GM12892 (cell line): ENCODE data around the gene ASTN2. TPM values are rescaled to one million over a fixed set of nuclear protein-coding genes. Genes with fewer than 3 reads are reported as not detected.

ENCODE experiments used
- DNase-seq: peaks from one replicate; pipeline ENCODE4 v3.0.0; 2011; ENCODE audit not compliant: insufficient read length
- FAIRE-seq: peaks from 2 replicates; lab custom pipeline; 2011; peaks lifted over from hg19 to GRCh38; lab: Jason Lieb, UNC
- POLR2A ChIP-seq: IDR thresholded peaks from 2 replicates; pipeline ENCODE4 v1.6.1; 2011; ENCODE audit warnings: low read depth, low read length, control low read depth
- POLR2AphosphoS5 ChIP-seq: IDR thresholded peaks from 2 replicates; pipeline ENCODE4 v1.6.1; 2011; ENCODE audit warnings: low read depth, low read length, control low read depth
- TAF1 ChIP-seq: IDR thresholded peaks from 2 replicates; pipeline ENCODE4 v1.6.1; 2011; ENCODE audit warnings: low read depth, mild to moderate bottlenecking, control low read depth, low read length, borderline replicate concordance
- polyA plus RNA-seq: library from polyadenylated mRNA; unstranded; fragments of >200 nt; gene quantifications from one replicate; pipeline ENCODE4 v1.2.1, GENCODE V29; 2012; ENCODE audit warnings: missing spikeins, inconsistent platforms; ENCODE audit not compliant: missing spikeins

ASTN2 gene
- polyA plus RNA-seq: 7.0 TPM

DNA sequence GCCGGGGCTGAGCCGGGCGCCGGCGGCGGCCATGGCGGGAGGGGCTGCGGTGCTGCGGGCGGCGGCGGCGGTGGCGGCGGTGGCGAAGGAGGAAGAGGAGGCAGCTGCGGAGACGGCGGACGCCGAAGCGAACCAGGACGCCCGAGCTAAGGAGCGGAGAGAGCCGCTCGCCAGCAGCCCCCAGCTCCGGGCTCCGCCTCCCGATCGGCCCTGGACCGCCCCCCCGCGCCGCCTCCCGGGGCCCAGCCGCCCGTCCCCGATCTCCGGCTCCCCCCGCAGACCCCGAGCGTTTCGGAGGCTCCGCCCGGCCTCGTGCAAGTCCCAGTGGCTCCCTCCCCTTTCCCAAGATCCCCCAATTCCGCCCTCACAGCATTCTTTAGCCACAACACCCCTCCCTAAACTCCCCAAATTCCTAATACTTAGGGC lies at the start of gene ASTN2:
ASTN2 (minus strand) TSS at position 152 of the 426 bp plus-strand sequence; CDS start at position 33, 119 bp downstream.
- TF ChIP-seq POLR2AphosphoS5 (no peak), POLR2A (no peak), TAF1 (no peak)
- DNase-seq (peak; percentile 34), FAIRE-seq (no peak)

- TF ChIP-seq POLR2AphosphoS5 (no peak), TAF1 (no peak), POLR2A (no peak)
- FAIRE-seq: no peak
- DNase-seq: no peak
These were observed 48.0 kb upstream of the ASTN2 start for GRCh38 chr9:117462861-117463260.

DNA sequence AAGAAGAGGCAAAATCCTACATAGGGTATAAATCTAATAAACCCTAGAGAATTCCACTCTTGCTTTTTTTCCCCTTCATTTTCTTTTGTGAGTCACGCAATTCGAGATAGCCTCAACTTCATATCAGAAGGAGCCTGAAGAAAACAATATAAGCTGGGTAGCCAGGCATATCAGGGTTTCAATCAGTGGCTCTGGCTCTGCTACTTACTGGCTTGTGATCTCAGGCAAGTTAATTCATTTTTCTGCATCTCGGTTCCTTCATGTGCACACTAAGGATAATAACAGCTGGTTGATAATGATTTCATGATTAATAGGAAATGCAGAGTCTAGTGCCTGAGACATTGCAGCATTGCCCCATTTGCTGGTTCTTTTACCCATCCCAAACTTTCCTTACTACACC lies 46.5 kb upstream of the ASTN2 start:
- TF ChIP-seq TAF1 (no peak), POLR2AphosphoS5 (no peak), POLR2A (no peak)
- no peak for DNase-seq
- FAIRE-seq: no peak

DNA sequence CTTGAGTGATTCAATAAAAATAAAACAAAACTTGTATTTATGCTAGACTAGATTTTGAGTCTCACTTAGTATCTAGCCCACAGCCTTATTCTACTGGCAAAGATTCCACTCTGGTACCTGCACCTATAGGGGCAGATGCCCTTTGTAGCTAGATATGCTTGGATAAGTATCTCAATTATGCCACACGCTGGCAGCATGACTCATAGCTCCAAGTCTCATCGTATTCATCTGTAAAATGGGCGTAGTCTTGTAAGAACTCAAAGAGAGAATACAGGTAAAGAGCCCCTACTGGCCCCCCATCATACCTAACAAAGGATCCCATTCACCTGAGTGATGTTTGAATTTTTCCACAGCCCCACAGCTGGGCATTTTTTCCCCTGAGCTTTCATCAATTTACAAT lies 45.9 kb upstream of the ASTN2 start:
- no peak for TF ChIP-seq POLR2A
- TF ChIP-seq POLR2AphosphoS5: no peak
- TF ChIP-seq TAF1: no peak
- FAIRE-seq (no peak), DNase-seq (no peak)

- DNase-seq (no peak), FAIRE-seq (no peak)
- TF ChIP-seq POLR2A (no peak), TAF1 (no peak)
These were observed 45.1 kb upstream of the ASTN2 start for GRCh38 chr9:117459913-117460312.

DNA sequence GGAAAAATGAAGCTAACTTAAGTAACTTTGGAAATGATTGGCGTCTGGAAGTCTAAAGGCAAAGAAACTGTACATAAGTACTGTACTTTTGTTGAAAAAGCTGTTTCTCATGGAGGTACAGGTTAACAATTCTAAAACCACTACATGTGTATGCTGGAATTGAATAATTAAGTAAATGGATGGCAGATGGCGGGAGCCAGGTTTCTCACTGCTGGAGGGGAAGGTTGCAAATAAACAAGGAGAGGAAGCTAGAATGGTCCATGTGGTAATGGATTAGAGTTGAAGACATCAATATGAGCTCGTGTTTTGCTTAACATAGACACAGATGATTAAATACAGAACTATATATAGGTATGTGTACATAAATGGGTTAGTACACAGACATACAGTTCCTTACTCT lies 43.2 kb upstream of the ASTN2 start:
- TF ChIP-seq POLR2AphosphoS5: no peak
- TF ChIP-seq TAF1: no peak
- TF ChIP-seq POLR2A: no peak
- no peak for FAIRE-seq
- no peak for DNase-seq

GRCh38 chr9:117454711-117455110 lies 39.9 kb upstream of the ASTN2 start:
- TF ChIP-seq POLR2A (no peak), TAF1 (no peak), POLR2AphosphoS5 (no peak)
- FAIRE-seq (no peak), DNase-seq (no peak)

- DNase-seq (no peak), FAIRE-seq (no peak)
- TF ChIP-seq TAF1 (no peak), POLR2A (no peak), POLR2AphosphoS5 (no peak)
These were observed 38.9 kb upstream of the ASTN2 start for GRCh38 chr9:117453737-117454136.

- FAIRE-seq (no peak), DNase-seq (no peak)
- TF ChIP-seq POLR2A: no peak
- TF ChIP-seq POLR2AphosphoS5: no peak
- TF ChIP-seq TAF1: no peak
These were observed 36.5 kb upstream of the ASTN2 start for GRCh38 chr9:117451311-117451710.

GRCh38 chr9:117448066-117448465 lies 33.2 kb upstream of the ASTN2 start:
- DNase-seq (no peak), FAIRE-seq (no peak)
- no peak for TF ChIP-seq TAF1
- TF ChIP-seq POLR2AphosphoS5: no peak
- TF ChIP-seq POLR2A: no peak

DNA sequence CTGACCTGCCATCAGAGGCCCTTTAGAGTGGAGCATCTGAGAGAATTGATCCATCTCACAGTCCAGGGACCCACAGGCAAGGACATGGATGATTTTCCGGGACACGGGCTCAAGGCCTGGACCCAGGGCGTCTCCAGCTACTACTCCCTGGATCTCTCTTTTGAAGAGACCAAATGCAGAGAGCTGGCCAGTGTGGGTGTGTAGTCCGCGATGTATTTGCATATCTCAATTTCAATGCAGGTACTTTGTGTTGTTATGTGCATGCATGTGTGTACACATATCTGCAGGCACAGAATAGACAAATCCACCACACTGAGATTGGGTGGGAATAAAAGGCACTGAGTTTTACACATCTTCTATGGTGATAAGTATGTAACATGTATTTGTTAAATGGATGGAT lies 30.8 kb upstream of the ASTN2 start:
- TF ChIP-seq POLR2A (no peak), POLR2AphosphoS5 (no peak), TAF1 (no peak)
- no peak for DNase-seq
- FAIRE-seq: no peak

GRCh38 chr9:117444501-117444900 lies 29.6 kb upstream of the ASTN2 start:
- FAIRE-seq: no peak
- TF ChIP-seq POLR2A (no peak), TAF1 (no peak), POLR2AphosphoS5 (no peak)
- DNase-seq: no peak

GRCh38 chr9:117437283-117437682 lies 22.4 kb upstream of the ASTN2 start:
- no peak for FAIRE-seq
- DNase-seq: no peak
- no peak for TF ChIP-seq TAF1
- TF ChIP-seq POLR2AphosphoS5: no peak
- TF ChIP-seq POLR2A: no peak
